ENCODE data around the gene SPRY1. TPM values are rescaled to one million over a fixed set of nuclear protein-coding genes. Genes with fewer than 3 reads are reported as not detected.

The SPRY1 gene
- total RNA-seq, 1 experiment from 2014 or later = 4.8 TPM

- no peak for ATAC-seq
These were observed 56.6 kb downstream of the SPRY1 start for GRCh38 chr4:123453061-123453680.

More at GRCh38 chr4:123453061-123453680, 56.6 kb downstream of the SPRY1 start:
- Histone ChIP-seq H3K9me3 (ENCODE audit: control insufficient read depth in 1 of 2, insufficient read depth in 1 of 2, low read depth in 1 of 2, low read length in 2 of 2) (no peaks in the 10 kb centered on the region), H3K79me2 (ENCODE audit: insufficient read depth, low read length) (no peaks in the 10 kb centered on the region), H3K4me3 (replicated peaks in 1 of 2; ENCODE audit: low read depth in 1 of 2, low read length in 2 of 2) (no peak overlapping the region), H3K9me2 (ENCODE audit: insufficient read depth) (no peaks in the 10 kb centered on the region), H3K9ac (ENCODE audit: low read length) (no peak overlapping the region), H2AFZ (ENCODE audit: low read depth, low read length, poor library complexity, severe bottlenecking) (no peak overlapping the region), H3K36me3 (ENCODE audit: control insufficient read depth in 1 of 2, insufficient read depth in 2 of 2, low read length in 2 of 2) (no peaks in the 10 kb centered on the region), H3K4me1 (ENCODE audit: control insufficient read depth in 1 of 2, insufficient read depth in 2 of 2, low read length in 2 of 2) (0 out of 4 replicates have a peak, but pooled peaks cover 0 to 4% of the 10 kb centered on the region in 2 experiments), H3K4me2 (ENCODE audit: low read length) (no peak overlapping the region), H3K27ac (ENCODE audit: low read depth, low read length) (no peak overlapping the region), H3K27me3 (ENCODE audit: insufficient read depth, low read length) (no peaks in the 10 kb centered on the region), H4K20me1 (ENCODE audit: insufficient read depth) (no peaks in the 10 kb centered on the region)
- ChIA-PET CTCF (no interaction called here), POLR2A (no interaction called here), RAD21 (ENCODE audit: low non-redundant PET in 1 of 2, low total read pairs in 2 of 2, uncharacterized antibody in 2 of 2, unreplicated experiment in 2 of 2) (no interaction called here)
- DNase-seq (ENCODE audit: low read depth, low spot score) = no peak
- BruUV-seq (replicated peaks) = no TSS peak
- intact Hi-C loops (cut with micrococcal nuclease) = no loop called here
- no peak for TF ChIP-seq SIN3A (IDR thresholded peaks at IDR 0.05; ENCODE audit: low read depth)
